Esophagus squamous epithelium (tissue), 4 donors: ENCODE results near the gene NR5A2.

Experiments
- POLR2A ChIP-seq, 4 donors: fragments of 450-650 bp; IDR thresholded peaks; one replicate each; pipeline ENCODE4 v1.6.1; 2017; ENCODE audit warnings: antibody characterized with exemption in 4 of 4, mild to moderate bottlenecking in 4 of 4, moderate library complexity in 3 of 4
- TF ChIP-seq, protein P1 (sequence below), 6 experiments: fragments of 450-650 bp in 4 of 6; fragments of 200-600 bp in 2 of 6; sonication (generic) in 2 of 6; IDR thresholded peaks; one replicate each; pipeline ENCODE4 v1.5.1; 2016 to 2019; ENCODE audit warnings: antibody characterized with exemption in 6 of 6, mild to moderate bottlenecking in 4 of 6, moderate library complexity in 4 of 6

DNA sequence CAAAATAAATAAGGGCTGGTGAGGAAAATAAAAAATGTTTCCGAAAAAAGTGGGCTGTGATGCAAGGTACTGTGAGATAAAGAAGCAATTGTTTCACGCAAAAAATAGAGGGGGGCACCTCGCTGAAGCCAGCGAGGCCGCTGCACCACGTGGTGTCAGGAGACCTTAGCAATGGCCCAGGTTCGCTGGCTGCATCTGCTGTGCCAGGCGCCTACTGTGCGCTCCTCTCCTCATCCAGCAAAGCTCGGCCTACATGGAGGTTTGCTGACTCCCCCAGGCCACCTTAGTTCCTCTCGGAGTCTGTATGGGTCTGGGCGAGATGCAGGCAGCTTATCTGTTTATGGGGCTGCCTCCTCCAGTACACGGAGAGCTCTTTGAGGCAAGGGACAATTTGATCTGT lies 119.6 kb downstream of the NR5A2 start:
- TF ChIP-seq, protein P1, sequence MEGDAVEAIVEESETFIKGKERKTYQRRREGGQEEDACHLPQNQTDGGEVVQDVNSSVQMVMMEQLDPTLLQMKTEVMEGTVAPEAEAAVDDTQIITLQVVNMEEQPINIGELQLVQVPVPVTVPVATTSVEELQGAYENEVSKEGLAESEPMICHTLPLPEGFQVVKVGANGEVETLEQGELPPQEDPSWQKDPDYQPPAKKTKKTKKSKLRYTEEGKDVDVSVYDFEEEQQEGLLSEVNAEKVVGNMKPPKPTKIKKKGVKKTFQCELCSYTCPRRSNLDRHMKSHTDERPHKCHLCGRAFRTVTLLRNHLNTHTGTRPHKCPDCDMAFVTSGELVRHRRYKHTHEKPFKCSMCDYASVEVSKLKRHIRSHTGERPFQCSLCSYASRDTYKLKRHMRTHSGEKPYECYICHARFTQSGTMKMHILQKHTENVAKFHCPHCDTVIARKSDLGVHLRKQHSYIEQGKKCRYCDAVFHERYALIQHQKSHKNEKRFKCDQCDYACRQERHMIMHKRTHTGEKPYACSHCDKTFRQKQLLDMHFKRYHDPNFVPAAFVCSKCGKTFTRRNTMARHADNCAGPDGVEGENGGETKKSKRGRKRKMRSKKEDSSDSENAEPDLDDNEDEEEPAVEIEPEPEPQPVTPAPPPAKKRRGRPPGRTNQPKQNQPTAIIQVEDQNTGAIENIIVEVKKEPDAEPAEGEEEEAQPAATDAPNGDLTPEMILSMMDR (IDR thresholded peaks at IDR 0.05), result no peak
- TF ChIP-seq POLR2A (IDR thresholded peaks at IDR 0.05), result no peak
